GM12892 (cell line): Measurements from ENCODE around the gene PLOD2.

ENCODE experiments used
- POLR2A ChIP-seq: IDR thresholded peaks from 2 replicates; pipeline ENCODE4 v1.6.1; 2011; ENCODE audit warnings: low read depth, low read length, control low read depth
- TAF1 ChIP-seq: IDR thresholded peaks from 2 replicates; pipeline ENCODE4 v1.6.1; 2011; ENCODE audit warnings: low read depth, mild to moderate bottlenecking, control low read depth, low read length, borderline replicate concordance

GRCh38 chr3:146164506-146164905 lies 3.5 kb upstream of the PLOD2 start:
- no peak for TF ChIP-seq POLR2A
- no peak for TF ChIP-seq TAF1
